Stimulated activated CD8-positive, alpha-beta memory T cell treated with anti-CD3 and anti-CD28 coated beads, Interleukin-4, amount 100 ng/mL, for 1 hour (primary cell): ENCODE measurements around the gene EML4.
"Not testable (repeated sequence)": the region's sequence is repeated elsewhere in the genome, so short reads cannot be mapped to it uniquely, and the experiment has no call there.

Source experiments
- DNase-seq, 2 donors: peaks; one replicate each; pipeline ENCODE4 v3.0.0-alpha.2; 2020; ENCODE audit warnings: low read depth in 2 of 2, low spot score in 1 of 2

Gene EML4

DNA sequence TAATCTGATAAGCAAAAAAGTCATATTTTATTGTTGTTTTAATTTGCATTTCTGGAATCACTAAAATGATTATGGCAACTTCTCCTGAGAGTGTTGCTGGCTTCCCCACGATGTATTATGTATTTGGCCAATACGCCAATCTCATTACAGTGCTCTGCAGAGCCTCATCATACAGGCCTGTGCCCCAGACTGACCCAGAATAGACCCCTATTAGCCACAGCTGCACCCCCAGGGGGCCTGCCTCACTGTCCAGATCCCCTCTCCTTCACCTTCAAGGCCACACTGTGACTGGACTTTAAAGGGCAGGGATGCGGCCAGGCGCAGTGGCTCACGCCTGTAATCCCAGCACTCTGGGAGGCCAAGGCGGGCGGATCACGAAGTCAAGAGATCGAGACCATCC is 209.3 kb downstream of the EML4 start:
- DNase-seq: no peak

DNA sequence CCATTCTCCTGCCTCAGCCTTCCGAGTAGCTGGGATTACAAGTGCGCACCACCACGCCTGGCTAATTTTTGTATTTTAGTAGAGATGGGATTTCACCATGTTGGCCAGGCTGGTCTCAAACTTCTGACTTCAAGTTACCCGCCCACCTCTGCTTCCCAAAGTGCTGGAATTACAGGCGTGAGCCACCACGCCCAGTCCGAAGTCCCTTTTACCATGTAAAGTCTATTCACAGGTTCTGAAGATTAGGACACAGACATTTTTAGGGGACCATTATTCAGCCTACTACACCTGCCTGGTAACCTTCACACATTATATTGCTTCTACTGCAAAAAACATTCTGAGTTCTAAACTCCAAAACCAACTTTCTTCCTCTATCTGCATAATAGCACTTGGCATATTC is 210.9 kb downstream of the EML4 start:
- DNase-seq: not testable (repeated sequence)

DNA sequence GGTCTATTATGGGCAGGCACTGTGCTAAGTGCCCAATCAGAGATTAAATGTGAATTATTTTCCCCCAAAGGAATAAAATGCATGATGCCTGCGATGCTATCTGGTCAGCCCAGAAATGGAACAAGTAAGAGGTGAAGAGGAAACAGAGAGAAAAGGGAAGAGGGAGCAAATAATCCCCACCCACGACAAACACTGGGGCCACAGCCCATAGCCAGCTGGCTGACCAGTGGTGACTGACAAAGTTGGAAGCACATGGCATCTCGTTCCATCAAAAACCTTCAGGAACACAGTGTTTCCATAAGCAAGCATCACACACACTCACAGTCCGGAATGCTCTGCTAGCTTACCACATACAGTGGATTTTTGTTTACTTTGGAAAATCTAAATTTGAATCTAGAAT is 213.0 kb downstream of the EML4 start:
- no peak for DNase-seq
